Nephron progenitor cell (in vitro differentiated cells): Measurements from ENCODE around the gene GIMAP7.

Experiments used
- DNase-seq: peaks from one replicate; pipeline ENCODE4 v3.0.0; 2021
- H3K27ac Mint-ChIP-seq: 2 replicates; pipeline ENCODE4 v1.8.0; 2021; ENCODE audit warnings: mild to moderate bottlenecking, moderate library complexity, mixed read lengths
- H3K27me3 Mint-ChIP-seq: 2 replicates; pipeline ENCODE4 v1.8.0; 2021; ENCODE audit warnings: mild to moderate bottlenecking, low read depth, mixed read lengths; ENCODE audit not compliant: poor library complexity
- H3K36me3 Mint-ChIP-seq: 2 replicates; pipeline ENCODE4 v1.8.0; 2021; ENCODE audit warnings: low read depth, mixed read lengths
- H3K4me1 Mint-ChIP-seq: 2 replicates; pipeline ENCODE4 v1.8.0; 2021; ENCODE audit warnings: mixed read lengths
- H3K4me3 Mint-ChIP-seq: 2 replicates; pipeline ENCODE4 v1.8.0; 2021; ENCODE audit warnings: mild to moderate bottlenecking, moderate library complexity, mixed read lengths
- H3K9me3 Mint-ChIP-seq: 2 replicates; pipeline ENCODE4 v1.8.0; 2021; ENCODE audit warnings: mild to moderate bottlenecking, moderate library complexity, mixed read lengths
- TF ChIP-seq, protein P1 (sequence below): fragments of 200-600 bp; sonication (generic); IDR thresholded peaks from 2 replicates; pipeline ENCODE4 v1.5.0; 2021; ENCODE audit warnings: antibody characterized with exemption

The GIMAP7 gene

DNA sequence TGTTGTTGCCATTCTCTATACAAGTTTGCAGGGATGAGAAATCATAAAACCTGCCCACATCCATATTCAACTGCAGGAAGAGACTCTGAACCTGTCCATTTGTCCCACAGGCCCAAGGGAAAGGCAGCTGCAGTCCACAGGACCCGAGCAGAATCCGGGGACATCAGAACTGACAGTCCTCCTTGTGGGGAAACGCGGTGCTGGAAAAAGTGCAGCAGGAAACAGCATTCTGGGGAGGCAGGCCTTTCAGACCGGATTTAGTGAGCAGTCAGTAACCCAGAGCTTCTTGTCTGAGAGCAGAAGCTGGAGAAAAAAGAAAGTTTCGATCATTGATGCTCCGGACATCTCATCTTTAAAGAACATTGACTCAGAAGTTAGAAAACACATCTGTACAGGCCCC is 40.8 kb upstream of the GIMAP7 start:
- Mint-ChIP-seq H3K27ac (peak overlapping the region; percentile 15), H3K27me3 (no peaks in the 10 kb centered on the region), H3K4me1 (peaks cover 11% of the 10 kb centered on the region), H3K4me3 (no peak overlapping the region), H3K36me3 (no peaks in the 10 kb centered on the region), H3K9me3 (peaks cover 9% of the 10 kb centered on the region)
- TF ChIP-seq, protein P1, sequence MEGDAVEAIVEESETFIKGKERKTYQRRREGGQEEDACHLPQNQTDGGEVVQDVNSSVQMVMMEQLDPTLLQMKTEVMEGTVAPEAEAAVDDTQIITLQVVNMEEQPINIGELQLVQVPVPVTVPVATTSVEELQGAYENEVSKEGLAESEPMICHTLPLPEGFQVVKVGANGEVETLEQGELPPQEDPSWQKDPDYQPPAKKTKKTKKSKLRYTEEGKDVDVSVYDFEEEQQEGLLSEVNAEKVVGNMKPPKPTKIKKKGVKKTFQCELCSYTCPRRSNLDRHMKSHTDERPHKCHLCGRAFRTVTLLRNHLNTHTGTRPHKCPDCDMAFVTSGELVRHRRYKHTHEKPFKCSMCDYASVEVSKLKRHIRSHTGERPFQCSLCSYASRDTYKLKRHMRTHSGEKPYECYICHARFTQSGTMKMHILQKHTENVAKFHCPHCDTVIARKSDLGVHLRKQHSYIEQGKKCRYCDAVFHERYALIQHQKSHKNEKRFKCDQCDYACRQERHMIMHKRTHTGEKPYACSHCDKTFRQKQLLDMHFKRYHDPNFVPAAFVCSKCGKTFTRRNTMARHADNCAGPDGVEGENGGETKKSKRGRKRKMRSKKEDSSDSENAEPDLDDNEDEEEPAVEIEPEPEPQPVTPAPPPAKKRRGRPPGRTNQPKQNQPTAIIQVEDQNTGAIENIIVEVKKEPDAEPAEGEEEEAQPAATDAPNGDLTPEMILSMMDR, result no peak
- DNase-seq, result no peak

GRCh38 chr7:150476285-150476684 is 38.4 kb upstream of the GIMAP7 start:
- Mint-ChIP-seq H3K4me3 (no peak overlapping the region), H3K4me1 (peaks cover 11% of the 10 kb centered on the region), H3K9me3 (peaks cover 9% of the 10 kb centered on the region), H3K36me3 (no peaks in the 10 kb centered on the region), H3K27me3 (peaks cover 3% of the 10 kb centered on the region), H3K27ac (no peak overlapping the region)
- TF ChIP-seq, protein P1, result no peak
- no peak for DNase-seq

GRCh38 chr7:150476819-150477631 is 37.6 kb upstream of the GIMAP7 start:
- Mint-ChIP-seq H3K4me3 (no peak overlapping the region), H3K27ac (no peak overlapping the region), H3K4me1 (peaks cover 8% of the 10 kb centered on the region), H3K27me3 (peaks cover 3% of the 10 kb centered on the region), H3K9me3 (peaks cover 9% of the 10 kb centered on the region), H3K36me3 (no peaks in the 10 kb centered on the region)
- TF ChIP-seq, protein P1, result no peak
- no peak for DNase-seq

- Mint-ChIP-seq H3K27me3 (peaks cover 3% of the 10 kb centered on the region), H3K4me3 (no peak overlapping the region), H3K4me1 (peaks cover 6% of the 10 kb centered on the region), H3K36me3 (no peaks in the 10 kb centered on the region), H3K27ac (no peak overlapping the region), H3K9me3 (peaks cover 9% of the 10 kb centered on the region)
- no peak for DNase-seq
- TF ChIP-seq, protein P1, result no peak
These were observed 35.5 kb upstream of the GIMAP7 start for GRCh38 chr7:150479023-150479716.

DNA sequence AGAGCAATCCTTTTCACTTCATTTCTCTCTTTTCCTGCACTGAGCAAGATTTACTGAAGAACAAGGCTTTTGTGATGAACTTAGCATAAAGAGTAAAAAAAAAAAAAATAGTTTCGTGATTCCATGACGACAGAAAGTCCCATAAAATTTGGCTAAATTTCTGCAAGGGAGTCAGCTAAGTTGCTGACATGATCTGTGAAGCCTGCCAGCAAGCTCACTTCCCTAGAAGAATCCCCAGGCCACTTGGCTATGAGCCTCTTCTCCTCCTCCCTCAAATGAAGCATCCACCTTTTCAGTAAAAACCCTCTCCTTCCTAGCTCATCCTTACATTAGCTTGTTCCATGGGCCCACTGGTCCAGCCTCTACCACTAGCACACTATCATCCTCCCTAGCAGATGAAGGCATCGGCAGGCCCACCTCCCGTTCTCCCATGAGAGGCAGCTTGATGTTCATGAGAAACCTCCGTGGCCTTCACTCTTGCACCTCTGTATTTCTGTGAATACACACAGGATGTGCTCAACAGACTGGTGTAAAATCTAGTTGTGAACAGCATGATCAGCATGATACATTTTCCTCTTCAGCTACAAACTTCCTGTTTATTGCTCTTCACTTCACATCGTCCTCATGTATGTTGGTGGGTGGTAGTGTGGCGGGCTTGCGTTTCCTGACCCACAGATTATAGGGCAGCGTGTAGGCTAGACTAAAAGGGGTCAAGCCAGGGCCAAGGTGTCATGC is 33.3 kb upstream of the GIMAP7 start:
- TF ChIP-seq, protein P1, result no peak
- Mint-ChIP-seq H3K27ac (no peak overlapping the region), H3K9me3 (peaks cover 3% of the 10 kb centered on the region), H3K4me3 (no peak overlapping the region), H3K36me3 (no peaks in the 10 kb centered on the region), H3K4me1 (peaks cover 6% of the 10 kb centered on the region), H3K27me3 (peaks cover 3% of the 10 kb centered on the region)
- DNase-seq, result no peak
